AG04449 (cell line): Measurements from ENCODE around the gene BCAS2.

Source experiments
- CTCF ChIA-PET: fragments of 350-600 bp; formaldehyde crosslinking; extraction: SDS; loops from one replicate; lab custom pipeline; 2021; ENCODE audit warnings: antibody characterized with exemption; lab: Yijun Ruan, JAX
- POLR2A ChIA-PET: fragments of 400-600, 350-600 bp; formaldehyde crosslinking; extraction: SDS; loops from one replicate; lab custom pipeline; 2020; ENCODE audit warnings: antibody characterized with exemption, inconsistent platforms; lab: Yijun Ruan, JAX
- DNase-seq: peaks from one replicate; pipeline ENCODE4 v3.0.0-alpha.2; 2010; ENCODE audit warnings: low read depth, low spot score
- H3K4me3 ChIP-seq: 2 replicates; pipeline ENCODE4 v1.5.1; 2011; ENCODE audit warnings: low read depth, mild to moderate bottlenecking, control low read depth, low read length
- TF ChIP-seq, protein P1 (sequence below): IDR thresholded peaks from one replicate; pipeline ENCODE4 v1.5.1; 2011; ENCODE audit warnings: mild to moderate bottlenecking, moderate library complexity, low read length, control low read depth, inconsistent platforms; ENCODE audit not compliant: insufficient read depth; ENCODE audit errors: missing control alignments

The BCAS2 gene

DNA sequence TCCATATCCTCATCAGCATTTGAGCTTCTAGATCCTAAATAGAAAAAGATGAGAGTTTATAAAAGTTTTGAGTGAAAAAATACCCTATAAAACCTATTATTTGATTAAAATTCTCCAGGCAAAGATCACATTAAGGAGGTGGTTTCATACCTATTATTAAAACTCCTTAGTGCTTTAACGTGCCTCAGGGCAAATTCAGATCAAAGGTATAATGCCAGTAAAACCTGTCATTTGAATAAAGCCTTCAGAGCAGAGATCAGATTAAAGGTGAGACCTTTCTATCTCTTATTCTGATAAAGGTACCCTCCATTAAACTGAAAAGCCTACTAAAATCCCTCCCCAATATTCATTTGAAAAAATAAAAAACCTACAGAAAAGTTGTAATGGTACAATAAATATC is 36.1 kb downstream of the BCAS2 start:
- no peak overlapping the region for H3K4me3 ChIP-seq
- DNase-seq, result no peak
- TF ChIP-seq, protein P1, sequence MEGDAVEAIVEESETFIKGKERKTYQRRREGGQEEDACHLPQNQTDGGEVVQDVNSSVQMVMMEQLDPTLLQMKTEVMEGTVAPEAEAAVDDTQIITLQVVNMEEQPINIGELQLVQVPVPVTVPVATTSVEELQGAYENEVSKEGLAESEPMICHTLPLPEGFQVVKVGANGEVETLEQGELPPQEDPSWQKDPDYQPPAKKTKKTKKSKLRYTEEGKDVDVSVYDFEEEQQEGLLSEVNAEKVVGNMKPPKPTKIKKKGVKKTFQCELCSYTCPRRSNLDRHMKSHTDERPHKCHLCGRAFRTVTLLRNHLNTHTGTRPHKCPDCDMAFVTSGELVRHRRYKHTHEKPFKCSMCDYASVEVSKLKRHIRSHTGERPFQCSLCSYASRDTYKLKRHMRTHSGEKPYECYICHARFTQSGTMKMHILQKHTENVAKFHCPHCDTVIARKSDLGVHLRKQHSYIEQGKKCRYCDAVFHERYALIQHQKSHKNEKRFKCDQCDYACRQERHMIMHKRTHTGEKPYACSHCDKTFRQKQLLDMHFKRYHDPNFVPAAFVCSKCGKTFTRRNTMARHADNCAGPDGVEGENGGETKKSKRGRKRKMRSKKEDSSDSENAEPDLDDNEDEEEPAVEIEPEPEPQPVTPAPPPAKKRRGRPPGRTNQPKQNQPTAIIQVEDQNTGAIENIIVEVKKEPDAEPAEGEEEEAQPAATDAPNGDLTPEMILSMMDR, result no peak
- ChIA-PET POLR2A (no interaction called here), CTCF (no interaction called here)

DNA sequence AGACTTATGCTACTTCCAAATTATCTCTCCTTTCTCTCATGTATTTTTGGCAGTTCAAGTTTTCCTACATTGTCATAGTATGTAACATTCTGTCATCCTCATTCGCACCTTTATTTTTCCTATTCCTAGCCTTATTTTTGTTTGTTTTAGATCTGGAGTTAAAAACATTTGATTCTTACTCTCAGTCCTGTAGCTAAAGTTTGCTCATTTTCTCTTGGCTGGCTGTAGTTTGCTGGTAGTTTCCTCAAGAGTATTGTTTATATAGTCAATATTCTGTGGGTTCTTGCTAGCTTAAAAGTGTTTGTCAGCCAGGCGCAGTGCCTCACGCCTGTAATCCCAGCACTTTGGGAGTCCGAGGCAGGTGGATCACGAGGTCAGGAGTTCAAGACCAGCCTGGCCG is 40.6 kb downstream of the BCAS2 start:
- TF ChIP-seq, protein P1, result no peak
- POLR2A ChIA-PET, result no interaction called here
- no peak for DNase-seq
- CTCF ChIA-PET, result no interaction called here
- no peak overlapping the region for H3K4me3 ChIP-seq

DNA sequence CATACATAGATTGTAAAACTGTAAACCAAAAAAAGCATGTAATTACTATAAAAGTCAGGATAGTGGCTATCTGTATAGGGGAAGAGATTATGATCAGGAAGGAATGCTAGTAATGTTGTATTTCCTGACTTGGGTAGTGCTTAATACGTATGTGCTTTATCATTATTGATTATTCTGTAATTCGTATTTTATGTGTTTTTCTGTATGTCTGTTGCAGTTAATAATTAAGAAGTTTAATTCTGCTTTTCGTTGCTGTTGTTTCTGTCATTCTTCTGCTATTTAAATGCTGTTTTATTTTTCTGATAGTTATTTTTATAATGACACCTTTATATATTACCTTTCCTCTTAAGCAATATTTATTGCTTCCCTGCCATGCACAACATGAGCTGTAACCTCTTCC is 41.1 kb downstream of the BCAS2 start:
- TF ChIP-seq, protein P1, result no peak
- CTCF ChIA-PET, result no interaction called here
- DNase-seq, result no peak
- POLR2A ChIA-PET, result no interaction called here
- H3K4me3 ChIP-seq, result no peak overlapping the region

DNA sequence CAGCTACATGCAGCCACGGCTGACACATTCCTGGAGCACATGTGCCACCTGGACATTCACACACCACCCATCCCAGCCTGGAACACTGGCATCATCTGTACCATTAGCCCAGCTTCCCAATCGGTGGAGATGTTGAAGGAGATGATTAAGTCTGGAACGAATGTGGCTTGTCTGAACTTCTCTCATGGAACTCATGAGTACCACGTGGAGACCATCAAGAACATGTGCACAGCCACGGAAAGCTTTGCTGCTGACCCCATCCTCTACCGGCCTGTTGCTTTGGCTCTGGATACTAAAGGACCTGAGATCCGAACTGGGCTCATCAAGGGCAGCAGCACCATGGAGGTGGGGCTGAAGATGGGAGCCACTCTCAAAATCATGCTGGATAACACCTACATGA is 45.4 kb downstream of the BCAS2 start:
- DNase-seq, result no peak
- ChIA-PET POLR2A (no interaction called here), CTCF (no interaction called here)
- TF ChIP-seq, protein P1, result no peak
- H3K4me3 ChIP-seq, result no peak overlapping the region

DNA sequence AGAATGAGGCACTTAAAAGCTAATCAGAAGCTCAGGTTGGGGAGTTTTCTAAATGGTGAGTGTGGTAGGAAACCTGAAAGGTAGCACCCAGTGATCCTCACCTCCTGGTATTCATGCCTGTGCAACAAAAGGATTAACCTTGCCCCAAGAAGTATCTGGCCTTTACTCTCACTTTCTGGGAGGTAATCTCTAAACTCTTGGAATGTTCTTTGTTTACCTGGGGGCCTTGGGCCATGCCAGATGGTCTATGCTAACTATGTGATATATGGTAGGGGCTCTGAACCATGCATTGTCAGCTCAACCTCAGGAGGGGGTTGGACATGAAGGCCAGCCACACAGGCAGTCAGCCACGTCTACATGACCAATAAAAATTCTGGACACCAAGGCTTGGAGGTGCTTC is 46.0 kb downstream of the BCAS2 start:
- TF ChIP-seq, protein P1, result no peak
- POLR2A ChIA-PET, result no interaction called here
- DNase-seq, result no peak
- CTCF ChIA-PET, result no interaction called here
- H3K4me3 ChIP-seq, result no peak overlapping the region

DNA sequence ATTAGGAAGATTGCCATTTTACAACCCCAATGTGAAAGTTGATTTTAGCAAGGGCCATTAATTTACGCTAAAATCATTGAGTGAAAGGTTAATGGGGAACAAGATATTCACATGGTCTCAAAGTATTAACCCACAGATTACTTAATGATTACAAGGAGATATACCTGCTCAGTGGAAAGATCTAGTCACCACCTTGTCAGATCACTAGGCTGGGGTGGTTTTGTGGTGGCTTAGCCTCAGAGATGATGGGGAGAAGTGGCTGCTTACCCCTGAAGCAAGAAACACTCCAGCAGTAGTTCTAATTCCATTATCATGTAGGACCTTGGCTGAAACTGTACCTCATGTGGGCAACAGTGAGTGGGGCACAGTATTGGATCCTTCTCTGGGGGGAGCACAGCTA is 50.3 kb downstream of the BCAS2 start:
- POLR2A ChIA-PET, result no interaction called here
- no peak overlapping the region for H3K4me3 ChIP-seq
- no peak for DNase-seq
- TF ChIP-seq, protein P1, result no peak
- CTCF ChIA-PET, result no interaction called here
